A549 (cell line): ENCODE measurements around the gene SURF1. TPM values are rescaled to one million over a fixed set of nuclear protein-coding genes. Genes with fewer than 3 reads are reported as not detected.

Experiments
- ATAC-seq, 2 experiments: fragments of 200-7000 bp in 1 of 2; fragments of >200 bp in 1 of 2; cut with Nextera tagmentation in 1 of 2; cut with Tn5 transposase in 1 of 2; 3 replicates each; pipeline versions ENCODE4 v1.8.0 to v1.9.1; 2018 to 2020; ENCODE audit warnings: mild to moderate bottlenecking in 1 of 2, moderate library complexity in 1 of 2
- CTCF ChIA-PET: fragments of 300-600 bp; sonication (Branson Sonifier 250); formaldehyde crosslinking; extraction: SDS; loops from one replicate; lab custom pipeline; 2021; ENCODE audit warnings: antibody characterized with exemption, inconsistent platforms; lab: Yijun Ruan, JAX
- POLR2A ChIA-PET: fragments of 350-600 bp; formaldehyde crosslinking; extraction: SDS; loops from one replicate; lab custom pipeline; 2021; ENCODE audit warnings: antibody characterized with exemption, inconsistent platforms; lab: Yijun Ruan, JAX
- DNase-seq, 2 experiments: peaks; one replicate each; pipeline versions ENCODE4 v3.0.0 to v3.0.0-alpha.2; 2011 to 2016; ENCODE audit warnings: low read depth in 1 of 2, low spot score in 1 of 2
- FAIRE-seq: peaks from 2 replicates; lab custom pipeline; 2011; peaks lifted over from hg19 to GRCh38; lab: Jason Lieb, UNC
- H3K27ac ChIP-seq, 2 experiments: fragments of >200 bp; sonication (Bioruptor Twin); formaldehyde crosslinking; 3 replicates each; pipeline ENCODE4 v1.5.1; 2016 to 2017
- H3K4me1 ChIP-seq: fragments of >200 bp; sonication (Bioruptor Twin); formaldehyde crosslinking; 3 replicates; pipeline ENCODE4 v1.6.1; 2016
- H3K4me2 ChIP-seq: fragments of >200 bp; sonication (Bioruptor Twin); formaldehyde crosslinking; 3 replicates; pipeline ENCODE4 v1.6.1; 2016
- H3K4me3 ChIP-seq: fragments of >200 bp; sonication (Bioruptor Twin); formaldehyde crosslinking; 3 replicates; pipeline ENCODE4 v1.5.1; 2016
- H3K9me3 ChIP-seq: fragments of >200 bp; sonication (Bioruptor Twin); formaldehyde crosslinking; 3 replicates; pipeline ENCODE4 v1.6.1; 2016
- ATOH8 ChIP-seq: fragments of 250-450 bp; sonication (Bioruptor Pico); IDR thresholded peaks from 2 replicates; pipeline ENCODE4 v1.5.0; 2020; ENCODE audit warnings: low read depth, mild to moderate bottlenecking, moderate library complexity
- BCL3 ChIP-seq: fragments of >200 bp; sonication (Bioruptor Twin); formaldehyde crosslinking; IDR thresholded peaks from 3 replicates; pipeline ENCODE4 v1.6.1; 2016
- CHD2 ChIP-seq: fragments of 150-350 bp; IDR thresholded peaks from 2 replicates; pipeline ENCODE4 v1.6.1; 2014; ENCODE audit warnings: low read length; ENCODE audit not compliant: partially characterized antibody
- CTCF ChIP-seq: fragments of >200 bp; sonication (Bioruptor Twin); formaldehyde crosslinking; IDR thresholded peaks from 3 replicates; pipeline ENCODE4 v1.5.1; 2016
- EHF ChIP-seq: fragments of 250-450 bp; sonication (Bioruptor Pico); IDR thresholded peaks from 2 replicates; pipeline ENCODE4 v1.5.0; 2020; ENCODE audit warnings: mild to moderate bottlenecking
- EP300 ChIP-seq, 2 experiments: fragments of >200 bp; sonication (Bioruptor Twin); formaldehyde crosslinking; IDR thresholded peaks; 2 replicates in 1 of 2; 3 replicates in 1 of 2; pipeline ENCODE4 v1.6.1; 2016 to 2017
- HMGXB4 ChIP-seq: fragments of 250-450 bp; sonication (Bioruptor Pico); IDR thresholded peaks from 2 replicates; pipeline ENCODE4 v1.5.0; 2021; ENCODE audit warnings: mild to moderate bottlenecking, moderate library complexity, borderline replicate concordance
- HOXB13 ChIP-seq: fragments of 250-450 bp; sonication (Bioruptor Pico); IDR thresholded peaks from 2 replicates; pipeline ENCODE4 v1.5.0; 2020; ENCODE audit warnings: low read depth, mild to moderate bottlenecking, moderate library complexity
- JUNB ChIP-seq: fragments of >200 bp; sonication (Bioruptor Twin); formaldehyde crosslinking; IDR thresholded peaks from 2 replicates; pipeline ENCODE4 v1.6.1; 2016
- KDM1A ChIP-seq: fragments of 200-600 bp; sonication (generic); IDR thresholded peaks from 2 replicates; pipeline ENCODE4 v1.6.1; 2016; ENCODE audit warnings: low read depth, mild to moderate bottlenecking
- NPAS2 ChIP-seq: fragments of 250-450 bp; sonication (Bioruptor Pico); IDR thresholded peaks from 2 replicates; pipeline ENCODE4 v1.8.0; 2022; ENCODE audit warnings: mild to moderate bottlenecking, moderate library complexity, borderline replicate concordance
- NR3C1 ChIP-seq: fragments of >200 bp; sonication (Bioruptor Twin); formaldehyde crosslinking; IDR thresholded peaks from 3 replicates; pipeline ENCODE4 v1.6.1; 2017
- POLR2AphosphoS2 ChIP-seq: conservative IDR thresholded peaks from 2 replicates; pipeline ENCODE4 v1.6.1; 2012; ENCODE audit warnings: low read length, improper control_type of control experiment, inconsistent platforms
- REST ChIP-seq: fragments of 200-600 bp; sonication (generic); IDR thresholded peaks from 2 replicates; pipeline ENCODE4 v1.6.1; 2016; ENCODE audit warnings: antibody characterized with exemption, mild to moderate bottlenecking, moderate library complexity
- SREBF2 ChIP-seq: fragments of 450-650 bp; IDR thresholded peaks from 2 replicates; pipeline ENCODE4 v1.6.1; 2014; ENCODE audit warnings: mild to moderate bottlenecking, moderate library complexity
- TP53 ChIP-seq: fragments of 250-450 bp; sonication (Bioruptor Pico); IDR thresholded peaks from 2 replicates; pipeline ENCODE4 v1.5.0; 2021; ENCODE audit warnings: mild to moderate bottlenecking, moderate library complexity
- ZNF302 ChIP-seq: fragments of 250-450 bp; sonication (Bioruptor Pico); IDR thresholded peaks from 2 replicates; pipeline ENCODE4 v1.9.0; 2021; ENCODE audit warnings: inconsistent platforms, mild to moderate bottlenecking, moderate library complexity
- whole genome bisulfite sequencing: methylation state at CpG from one replicate; pipeline ENCODE4 v1.1.6; 2017; ENCODE audit errors: missing lambda C conversion rate; 5-methylcytosine and 5-hydroxymethylcytosine counted together
- polyA plus RNA-seq, 4 experiments: library from polyadenylated mRNA; depleted of rRNA in 3 of 4; stranded (reverse); fragments of >200 nt; fragmentation: RNase III in 1 of 4; extraction: RNeasy Plus Mini Kit Qiagen cat#74134 plus additional on column Dnase treatment in 1 of 4; gene quantifications; 2 replicates in 3 of 4; 3 replicates in 1 of 4; pipeline ENCODE4 v1.2.3, GENCODE V29; 2011 to 2017
- TF ChIP-seq, protein P1 (sequence below): IDR thresholded peaks from 2 replicates; pipeline ENCODE4 v1.6.1; 2012; ENCODE audit warnings: low read depth, borderline replicate concordance

Gene SURF1
- polyA plus RNA-seq, 2 of the 4 experiments (the other 2 are of a cell fraction), result 28.6 to 47.5 TPM

GRCh38 chr9:133357656-133358055 is 1.4 kb upstream of the SURF1 start:
- CTCF ChIA-PET, result interaction anchor here (0.9 to 7.5 kb wide), 5 partner anchors 9 to 129 kb away, joined by 3 to 59 read pairs (median 16); no protein-coding TSS in a partner anchor
- TF ChIP-seq HMGXB4 (CRISPR knock-in tag), result no peak
- no peak for TF ChIP-seq ATOH8 (CRISPR knock-in tag)
- TF ChIP-seq BCL3, result no peak
- no peak for TF ChIP-seq TP53 (CRISPR knock-in tag)
- TF ChIP-seq ZNF302 (CRISPR knock-in tag), result no peak
- TF ChIP-seq CHD2, result no peak
- TF ChIP-seq, protein P1, sequence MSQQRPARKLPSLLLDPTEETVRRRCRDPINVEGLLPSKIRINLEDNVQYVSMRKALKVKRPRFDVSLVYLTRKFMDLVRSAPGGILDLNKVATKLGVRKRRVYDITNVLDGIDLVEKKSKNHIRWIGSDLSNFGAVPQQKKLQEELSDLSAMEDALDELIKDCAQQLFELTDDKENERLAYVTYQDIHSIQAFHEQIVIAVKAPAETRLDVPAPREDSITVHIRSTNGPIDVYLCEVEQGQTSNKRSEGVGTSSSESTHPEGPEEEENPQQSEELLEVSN, result no peak
- no peak for TF ChIP-seq POLR2AphosphoS2
- no peak for TF ChIP-seq JUNB
- TF ChIP-seq EHF (CRISPR knock-in tag), result no peak
- TF ChIP-seq NR3C1, result no peak
- no peak for TF ChIP-seq EP300 (IDR thresholded peaks at IDR 0.05)
- no peak for TF ChIP-seq SREBF2
- TF ChIP-seq NPAS2, result no peak
- TF ChIP-seq HOXB13 (CRISPR knock-in tag), result no peak
- TF ChIP-seq REST, result no peak
- TF ChIP-seq CTCF, result no peak
- TF ChIP-seq KDM1A, result no peak
- TF ChIP-seq, all 56 proteins: peak for 0
- H3K9me3 ChIP-seq, result no peaks in the 10 kb centered on the region
- H3K4me2 ChIP-seq, result peak overlapping the region; percentile 82
- POLR2A ChIA-PET, result interaction anchor here (2.0 kb wide), 1 partner anchor 10 kb away, joined by 27 read pairs; the partner anchor contains the start of genes MED22 and RPL7A
- ATAC-seq (no peak), FAIRE-seq (no peak), DNase-seq (no peak)
- H3K4me3 ChIP-seq, result no peak overlapping the region
- H3K4me1 ChIP-seq, result peaks cover 14% of the 10 kb centered on the region; the same call in 1 of the 3 replicates
- H3K27ac ChIP-seq, result no peak overlapping the region
- 88% methylated on average over 12 of the region's 14 CpGs for WGBS
